Stimulated activated naive CD8-positive, alpha-beta T cell treated with anti-CD3 and anti-CD28 coated beads, Interleukin-15, Interleukin-2, amounts not matched to agents 100 ng/mL and 50 ng/mL, for 24 hours (primary cell): ENCODE data around the gene YOD1.

Experiments
- H3K27ac Mint-ChIP-seq: one replicate; pipeline ENCODE4 v1.8.0; 2021; ENCODE audit warnings: mild to moderate bottlenecking, mixed read lengths
- H3K27me3 Mint-ChIP-seq: one replicate; pipeline ENCODE4 v1.8.0; 2021; ENCODE audit warnings: mixed read lengths
- H3K36me3 Mint-ChIP-seq: one replicate; pipeline ENCODE4 v1.8.0; 2021; ENCODE audit warnings: low read depth, mixed read lengths
- H3K4me1 Mint-ChIP-seq: one replicate; pipeline ENCODE4 v1.8.0; 2021; ENCODE audit warnings: low read depth, mixed read lengths
- H3K4me3 Mint-ChIP-seq: one replicate; pipeline ENCODE4 v1.8.0; 2021; ENCODE audit warnings: mild to moderate bottlenecking, mixed read lengths
- H3K9me3 Mint-ChIP-seq: one replicate; pipeline ENCODE4 v1.8.0; 2021; ENCODE audit warnings: mixed read lengths

YOD1 gene

DNA sequence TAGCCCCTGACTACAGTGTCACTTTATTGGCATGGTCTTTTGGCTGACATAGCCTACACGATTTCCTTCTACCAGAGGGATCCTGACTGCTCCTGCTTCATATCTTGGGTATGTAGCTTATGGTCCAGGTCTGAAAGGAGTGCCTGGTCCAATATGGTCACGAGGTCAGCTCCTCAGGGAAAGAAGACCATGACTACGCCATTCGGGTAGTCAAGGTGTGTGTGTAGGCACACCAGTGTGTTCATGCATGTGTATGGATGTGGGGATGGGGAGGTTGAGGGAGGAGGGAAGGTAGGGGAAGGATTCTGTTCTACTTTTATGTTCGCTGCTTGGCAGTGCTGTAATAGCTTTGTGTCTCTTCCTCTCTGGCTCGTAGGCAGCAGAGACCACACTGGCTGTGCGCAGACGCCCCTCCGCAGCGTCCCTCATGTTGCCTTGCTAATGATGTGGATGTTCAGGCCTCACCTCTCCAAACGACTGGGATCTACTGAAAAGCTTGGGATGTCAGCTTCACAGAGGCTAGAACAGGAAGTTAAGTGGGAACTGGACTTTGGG, 27.6 kb upstream of the YOD1 start:
- H3K9me3 Mint-ChIP-seq = no peaks in the 10 kb centered on the region
- no peak overlapping the region for H3K27ac Mint-ChIP-seq
- no peaks in the 10 kb centered on the region for H3K36me3 Mint-ChIP-seq
- no peaks in the 10 kb centered on the region for H3K4me1 Mint-ChIP-seq
- no peak overlapping the region for H3K4me3 Mint-ChIP-seq
- H3K27me3 Mint-ChIP-seq = peaks cover 2% of the 10 kb centered on the region

GRCh38 chr1:207077470-207078377, 26.7 kb upstream of the YOD1 start:
- H3K27me3 Mint-ChIP-seq = no peaks in the 10 kb centered on the region
- H3K27ac Mint-ChIP-seq = no peak overlapping the region

GRCh38 chr1:207077012-207077411, 26.0 kb upstream of the YOD1 start:
- no peaks in the 10 kb centered on the region for H3K27me3 Mint-ChIP-seq
- H3K27ac Mint-ChIP-seq = no peak overlapping the region
- H3K4me3 Mint-ChIP-seq = no peak overlapping the region
- H3K4me1 Mint-ChIP-seq = no peaks in the 10 kb centered on the region
- no peaks in the 10 kb centered on the region for H3K36me3 Mint-ChIP-seq
- H3K9me3 Mint-ChIP-seq = no peaks in the 10 kb centered on the region

More at GRCh38 chr1:207077470-207078377, 26.7 kb upstream of the YOD1 start:
- Mint-ChIP-seq H3K4me1 (no peaks in the 10 kb centered on the region), H3K4me3 (no peak overlapping the region), H3K36me3 (no peaks in the 10 kb centered on the region), H3K9me3 (no peaks in the 10 kb centered on the region)

DNA sequence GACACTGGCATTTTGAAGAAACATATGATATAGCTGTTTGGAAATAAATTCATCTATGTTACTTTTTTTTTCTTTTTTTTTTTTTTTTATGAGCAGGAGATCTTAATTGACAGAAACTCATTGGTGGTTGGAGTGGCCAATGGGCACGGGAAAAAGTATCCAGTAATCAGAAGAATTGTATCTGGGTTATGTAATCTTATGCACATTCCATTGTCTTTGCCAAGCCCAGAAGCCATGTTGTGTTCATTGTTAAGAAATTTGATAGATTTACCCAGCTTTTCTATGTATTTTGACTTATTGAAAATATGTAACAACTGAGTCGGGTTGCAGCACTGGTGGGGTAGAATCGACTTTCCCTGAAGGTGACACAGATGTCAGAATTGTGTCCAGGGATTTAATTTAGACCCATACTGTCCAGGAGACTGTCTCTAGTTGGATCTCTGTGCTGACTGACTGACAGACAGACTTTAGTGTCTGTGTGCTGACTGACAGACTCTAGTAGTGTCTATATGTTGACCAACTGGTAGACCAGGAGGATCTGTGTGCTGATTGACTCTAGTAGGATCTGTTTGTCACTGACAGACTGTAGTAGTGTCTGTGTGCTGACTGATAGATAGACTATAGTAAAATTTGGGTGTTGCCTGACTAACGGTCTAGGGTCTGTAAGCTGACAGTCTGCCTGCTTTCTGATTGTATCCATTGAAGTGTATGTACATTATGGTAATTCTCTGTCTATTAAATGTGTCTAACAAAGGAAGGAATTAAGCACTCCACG, 25.4 kb upstream of the YOD1 start:
- Mint-ChIP-seq H3K36me3 (no peaks in the 10 kb centered on the region), H3K27ac (no peak overlapping the region), H3K4me3 (no peak overlapping the region), H3K4me1 (peaks cover 6% of the 10 kb centered on the region), H3K9me3 (no peaks in the 10 kb centered on the region), H3K27me3 (no peaks in the 10 kb centered on the region)

DNA sequence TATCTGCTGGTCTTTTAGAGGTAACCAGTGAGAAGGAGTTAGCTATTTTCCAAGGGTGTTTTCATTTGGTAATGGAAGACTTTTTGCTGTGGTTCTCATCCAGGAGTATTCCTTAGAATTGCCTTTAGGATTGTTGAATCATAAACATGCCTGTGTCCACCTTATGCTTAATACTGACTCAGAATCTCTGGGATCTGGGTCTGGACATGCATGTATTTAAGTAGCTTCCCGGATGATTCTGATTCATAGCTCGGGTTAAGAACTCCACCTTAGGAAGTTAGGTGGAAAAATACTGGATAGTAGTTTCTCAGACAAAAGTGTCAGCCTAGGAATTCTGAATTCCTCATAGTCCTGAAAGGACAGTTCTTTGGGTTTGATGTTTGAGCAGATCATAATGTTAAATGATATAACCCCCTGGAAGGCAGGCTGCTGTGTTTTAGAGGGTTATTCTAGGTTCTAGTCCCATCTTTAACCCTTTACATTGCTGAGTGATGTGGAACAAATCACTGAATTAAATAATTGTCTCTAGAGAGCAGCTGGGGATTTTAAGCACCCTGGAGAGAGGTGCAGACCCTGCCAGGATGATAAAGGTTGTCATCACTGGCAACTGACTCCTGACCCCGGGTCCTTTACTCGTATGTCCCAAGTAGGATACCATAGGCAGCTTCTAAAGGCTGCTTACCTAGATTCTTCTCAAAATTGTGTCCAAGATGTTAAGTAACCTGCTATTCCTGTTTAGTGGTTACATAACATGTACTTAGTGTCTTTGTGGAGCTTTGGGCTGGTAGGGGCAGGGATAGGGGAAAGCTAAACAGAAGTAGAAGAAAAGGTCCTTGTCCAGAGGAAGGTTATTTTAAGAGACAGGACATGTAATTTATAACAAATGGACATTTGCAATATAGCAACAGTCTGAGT, 23.2 kb upstream of the YOD1 start:
- Mint-ChIP-seq H3K27me3 (no peaks in the 10 kb centered on the region), H3K4me1 (peaks cover 27% of the 10 kb centered on the region), H3K4me3 (no peak overlapping the region), H3K36me3 (peaks cover 6% of the 10 kb centered on the region), H3K27ac (no peak overlapping the region), H3K9me3 (no peaks in the 10 kb centered on the region)

GRCh38 chr1:207072233-207072632, 21.2 kb upstream of the YOD1 start:
- H3K27me3 Mint-ChIP-seq = no peaks in the 10 kb centered on the region
- peaks cover 31% of the 10 kb centered on the region for H3K4me1 Mint-ChIP-seq
- no peaks in the 10 kb centered on the region for H3K9me3 Mint-ChIP-seq
- no peak overlapping the region for H3K27ac Mint-ChIP-seq
- peaks cover 15% of the 10 kb centered on the region for H3K36me3 Mint-ChIP-seq
- H3K4me3 Mint-ChIP-seq = no peak overlapping the region

DNA sequence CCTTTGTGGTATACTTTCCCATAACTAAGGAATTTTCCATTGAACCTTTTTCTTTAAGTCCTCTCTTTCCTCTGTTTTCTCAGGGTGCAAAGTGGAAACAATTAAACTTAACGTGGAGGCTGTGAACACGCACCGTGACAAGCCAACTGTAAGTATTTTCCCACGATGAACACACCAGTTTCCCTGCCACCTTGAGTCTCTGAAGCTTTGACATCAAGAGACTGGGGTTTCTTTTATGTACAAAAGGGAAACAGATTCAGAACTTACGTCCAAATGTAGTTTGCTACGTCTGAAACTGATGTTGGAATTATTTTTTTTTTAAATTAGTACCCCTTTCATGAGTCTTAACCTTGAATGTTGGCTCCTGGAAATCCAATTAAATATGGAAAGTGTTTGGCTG, 20.4 kb upstream of the YOD1 start:
- Mint-ChIP-seq H3K4me3 (no peak overlapping the region), H3K27ac (no peak overlapping the region), H3K4me1 (peaks cover 31% of the 10 kb centered on the region), H3K36me3 (peaks cover 18% of the 10 kb centered on the region), H3K27me3 (no peaks in the 10 kb centered on the region), H3K9me3 (no peaks in the 10 kb centered on the region)

- H3K4me1 Mint-ChIP-seq = peaks cover 31% of the 10 kb centered on the region
- H3K9me3 Mint-ChIP-seq = no peaks in the 10 kb centered on the region
- H3K27me3 Mint-ChIP-seq = no peaks in the 10 kb centered on the region
- no peak overlapping the region for H3K4me3 Mint-ChIP-seq
- no peak overlapping the region for H3K27ac Mint-ChIP-seq
- H3K36me3 Mint-ChIP-seq = peaks cover 18% of the 10 kb centered on the region
These were observed 19.8 kb upstream of the YOD1 start for GRCh38 chr1:207070811-207071210.

DNA sequence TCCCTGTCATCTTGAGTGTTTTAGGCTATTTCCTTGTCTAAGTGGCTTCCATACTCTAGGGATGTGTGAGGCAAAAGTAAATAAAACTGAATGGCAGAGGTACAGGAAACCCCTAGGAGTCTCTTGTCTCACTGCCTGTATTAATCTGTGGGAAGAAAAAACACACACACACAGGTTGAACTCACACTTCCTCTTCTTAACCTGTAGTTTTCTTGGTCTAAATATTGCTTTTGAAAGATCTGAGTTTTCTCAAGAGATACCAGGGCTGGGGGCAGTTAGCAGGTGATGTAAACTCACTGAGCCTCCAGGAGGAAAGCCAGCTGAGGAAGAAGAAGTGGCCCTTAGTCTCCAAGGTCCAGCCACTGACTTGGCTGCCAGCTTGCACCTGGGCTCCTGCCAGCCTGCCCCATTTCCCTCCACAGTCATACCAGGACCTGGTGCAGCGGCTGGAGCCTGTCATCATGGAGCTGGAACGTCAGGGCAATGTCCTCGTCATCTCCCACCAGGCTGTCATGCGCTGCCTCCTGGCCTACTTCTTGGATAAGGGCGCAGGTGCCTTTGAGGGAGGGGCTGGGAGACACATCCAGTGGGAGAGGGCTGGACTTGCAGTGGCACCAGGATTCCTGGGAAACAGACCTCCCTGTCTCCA, 19.0 kb upstream of the YOD1 start:
- Mint-ChIP-seq H3K4me3 (no peak overlapping the region), H3K27ac (no peak overlapping the region), H3K27me3 (no peaks in the 10 kb centered on the region), H3K36me3 (peaks cover 18% of the 10 kb centered on the region), H3K9me3 (no peaks in the 10 kb centered on the region), H3K4me1 (peaks cover 31% of the 10 kb centered on the region)

GRCh38 chr1:207069061-207069460, 18.1 kb upstream of the YOD1 start:
- no peak overlapping the region for H3K27ac Mint-ChIP-seq
- H3K27me3 Mint-ChIP-seq = no peaks in the 10 kb centered on the region
- H3K9me3 Mint-ChIP-seq = no peaks in the 10 kb centered on the region
- peaks cover 31% of the 10 kb centered on the region for H3K4me1 Mint-ChIP-seq
- H3K36me3 Mint-ChIP-seq = peaks cover 18% of the 10 kb centered on the region
- H3K4me3 Mint-ChIP-seq = no peak overlapping the region

DNA sequence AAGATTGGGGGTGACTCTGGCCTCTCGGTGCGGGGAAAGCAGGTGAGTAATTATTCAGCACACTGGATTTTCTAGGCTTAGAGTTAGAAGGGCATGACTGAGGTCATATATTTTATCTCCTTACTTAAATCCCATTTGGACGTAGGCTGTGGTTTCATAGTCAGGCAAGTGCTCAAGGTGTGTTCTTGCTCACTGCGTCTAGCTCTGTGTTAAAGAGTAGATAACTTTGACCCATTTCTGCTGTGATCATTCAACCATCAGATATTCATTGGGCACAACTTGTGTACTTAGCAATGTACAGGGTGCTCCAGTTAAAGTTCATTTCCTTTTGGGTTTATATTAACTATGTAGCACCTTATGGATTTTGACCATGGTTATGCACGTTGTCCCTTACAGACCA, 16.7 kb upstream of the YOD1 start:
- Mint-ChIP-seq H3K36me3 (peaks cover 24% of the 10 kb centered on the region), H3K4me3 (no peak overlapping the region), H3K4me1 (peaks cover 31% of the 10 kb centered on the region), H3K27ac (no peak overlapping the region), H3K9me3 (no peaks in the 10 kb centered on the region), H3K27me3 (no peaks in the 10 kb centered on the region)

DNA sequence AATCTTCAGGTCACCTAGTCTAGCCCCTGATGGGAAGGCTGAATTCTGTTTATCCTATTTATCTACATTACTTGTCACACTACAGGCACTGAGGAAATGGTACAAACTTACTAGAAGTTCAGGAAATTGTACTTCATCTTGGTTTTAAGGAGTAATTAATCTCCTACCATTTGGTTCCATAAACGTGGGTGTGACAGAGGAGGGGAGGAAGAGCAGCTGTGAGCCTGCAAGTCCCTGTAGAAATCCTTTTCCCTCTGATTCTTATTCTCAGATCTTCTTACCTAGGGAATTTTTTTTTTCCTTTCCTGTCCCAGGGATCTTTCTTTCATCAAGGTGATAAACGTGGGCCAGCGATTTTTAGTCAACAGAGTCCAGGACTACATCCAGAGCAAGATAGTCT, 16.2 kb upstream of the YOD1 start:
- H3K4me3 Mint-ChIP-seq = no peak overlapping the region
- H3K36me3 Mint-ChIP-seq = peaks cover 28% of the 10 kb centered on the region
- H3K9me3 Mint-ChIP-seq = no peaks in the 10 kb centered on the region
- peaks cover 31% of the 10 kb centered on the region for H3K4me1 Mint-ChIP-seq
- no peak overlapping the region for H3K27ac Mint-ChIP-seq
- no peaks in the 10 kb centered on the region for H3K27me3 Mint-ChIP-seq

GRCh38 chr1:207064561-207064960, 13.6 kb upstream of the YOD1 start:
- peaks cover 25% of the 10 kb centered on the region for H3K36me3 Mint-ChIP-seq
- H3K9me3 Mint-ChIP-seq = no peaks in the 10 kb centered on the region

GRCh38 chr1:207063014-207063413, 12.0 kb upstream of the YOD1 start:
- Mint-ChIP-seq H3K9me3 (no peaks in the 10 kb centered on the region), H3K4me3 (no peak overlapping the region), H3K36me3 (peaks cover 16% of the 10 kb centered on the region)

More at GRCh38 chr1:207064561-207064960, 13.6 kb upstream of the YOD1 start:
- Mint-ChIP-seq H3K4me1 (peaks cover 8% of the 10 kb centered on the region), H3K27ac (no peak overlapping the region), H3K4me3 (no peak overlapping the region), H3K27me3 (no peaks in the 10 kb centered on the region)

More at GRCh38 chr1:207063014-207063413, 12.0 kb upstream of the YOD1 start:
- no peak overlapping the region for H3K27ac Mint-ChIP-seq
- H3K4me1 Mint-ChIP-seq = no peaks in the 10 kb centered on the region
- H3K27me3 Mint-ChIP-seq = no peaks in the 10 kb centered on the region
